NCI-H1417 treated with DMSO at 0.1 percent for 48 hours (cell line): ENCODE results near the gene TNFSF15.

ENCODE experiments used
- DNase-seq: peaks from one replicate; lab custom pipeline; 2025; lab: John Stamatoyannopoulos, UW

Gene TNFSF15

DNA sequence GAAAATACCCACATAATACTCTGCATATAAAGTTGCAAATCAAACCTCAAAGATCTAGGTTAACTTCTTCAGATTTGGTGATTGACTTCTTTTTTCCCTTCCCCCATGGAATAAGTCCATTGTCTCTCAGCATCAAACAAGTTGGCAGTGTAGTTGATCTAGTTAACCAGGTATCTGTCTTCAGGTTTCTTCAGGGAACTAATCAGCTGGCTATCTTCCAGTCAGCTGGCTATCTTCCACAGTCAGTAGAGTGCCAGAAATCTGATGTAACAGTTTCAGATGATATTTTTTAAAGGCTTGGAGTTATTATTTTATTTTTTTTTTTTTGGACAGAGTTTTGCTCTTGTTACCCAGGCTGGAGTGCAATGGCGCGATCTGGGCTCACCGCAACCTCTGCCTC lies 16.8 kb downstream of the TNFSF15 start:
- no peak for DNase-seq

DNA sequence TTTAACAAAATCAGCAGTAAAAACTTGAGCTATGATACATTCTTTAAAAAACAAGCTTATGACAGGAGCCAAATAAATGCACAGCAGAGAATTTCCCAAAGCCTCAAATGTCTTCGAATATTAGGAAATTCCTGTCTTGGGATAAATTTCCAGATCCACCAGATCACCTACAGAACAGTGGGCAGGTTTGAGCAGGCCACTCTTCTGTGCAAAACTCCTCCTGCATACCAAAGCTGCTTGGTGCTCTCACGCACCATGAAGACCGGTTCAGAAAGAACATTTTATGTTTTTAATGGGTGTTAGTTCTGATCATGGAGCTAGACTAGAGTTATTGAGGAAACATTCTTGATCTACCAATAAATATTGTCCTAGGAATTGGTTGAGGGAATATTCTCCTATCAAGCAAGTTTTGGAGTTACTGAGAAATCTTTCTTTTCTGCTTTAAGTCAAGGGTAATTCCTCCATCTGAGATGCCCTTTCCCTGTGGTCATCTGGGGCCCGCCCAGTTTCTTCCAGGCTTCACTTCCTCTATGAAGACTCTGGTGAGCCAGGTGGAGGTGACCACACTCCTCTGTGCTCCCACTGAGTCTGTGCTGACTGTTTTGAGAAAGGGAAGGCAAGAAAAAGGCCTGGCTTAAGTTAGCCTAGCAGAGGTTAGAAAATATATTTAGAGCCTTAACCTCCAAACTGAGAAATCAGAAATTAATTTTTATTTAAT lies 17.9 kb downstream of the TNFSF15 start:
- no peak for DNase-seq

DNA sequence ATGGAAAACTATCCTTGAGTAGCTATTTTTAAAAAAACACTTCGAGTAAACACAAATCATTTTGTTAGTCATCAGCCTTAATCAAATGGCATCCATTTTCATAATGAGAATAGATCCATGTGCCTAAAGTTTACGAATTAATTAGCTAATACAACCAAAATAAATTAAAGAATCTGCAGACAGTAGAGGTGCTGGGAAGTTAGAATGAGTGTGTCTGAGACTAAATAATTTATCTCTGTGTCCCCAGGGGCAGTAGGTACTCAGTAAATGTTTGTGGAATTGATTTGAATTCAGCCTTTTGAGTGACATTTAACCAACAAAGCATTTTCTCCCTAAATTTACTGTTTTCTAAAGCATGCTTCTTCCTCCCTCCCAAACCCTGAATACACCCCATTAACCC lies 18.6 kb downstream of the TNFSF15 start:
- no peak for DNase-seq

- DNase-seq = no peak
These were observed 19.8 kb downstream of the TNFSF15 start for GRCh38 chr9:114785866-114786650.

DNA sequence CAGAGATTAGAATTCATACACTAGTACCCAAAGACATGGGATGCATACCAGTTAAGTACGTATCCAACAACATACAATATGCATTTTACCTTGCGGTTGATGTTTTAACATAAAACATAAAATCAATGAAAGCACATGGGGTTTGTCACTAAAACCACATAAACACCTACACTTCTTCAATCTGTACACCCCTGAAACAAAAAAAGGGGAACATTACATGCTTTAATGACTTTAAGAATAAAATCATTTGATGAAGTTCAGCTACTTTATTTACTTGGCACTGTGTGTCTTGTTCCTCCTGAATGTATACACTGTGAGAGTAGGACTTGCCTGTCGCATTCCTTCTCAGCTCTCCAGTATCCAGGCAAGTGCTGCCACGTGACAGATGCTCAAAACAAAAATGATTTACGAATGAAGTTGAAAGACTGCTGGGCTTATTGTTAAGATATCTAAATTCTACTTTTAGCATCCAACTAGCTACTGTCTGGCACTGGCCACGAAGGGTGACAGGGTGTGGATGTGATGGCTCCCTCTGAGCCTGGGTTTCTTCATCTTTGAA lies 21.0 kb downstream of the TNFSF15 start:
- DNase-seq = no peak

- DNase-seq = no peak
These were observed 23.3 kb downstream of the TNFSF15 start for GRCh38 chr9:114782586-114782985.

- no peak for DNase-seq
These were observed 26.4 kb downstream of the TNFSF15 start for GRCh38 chr9:114779352-114779845.

DNA sequence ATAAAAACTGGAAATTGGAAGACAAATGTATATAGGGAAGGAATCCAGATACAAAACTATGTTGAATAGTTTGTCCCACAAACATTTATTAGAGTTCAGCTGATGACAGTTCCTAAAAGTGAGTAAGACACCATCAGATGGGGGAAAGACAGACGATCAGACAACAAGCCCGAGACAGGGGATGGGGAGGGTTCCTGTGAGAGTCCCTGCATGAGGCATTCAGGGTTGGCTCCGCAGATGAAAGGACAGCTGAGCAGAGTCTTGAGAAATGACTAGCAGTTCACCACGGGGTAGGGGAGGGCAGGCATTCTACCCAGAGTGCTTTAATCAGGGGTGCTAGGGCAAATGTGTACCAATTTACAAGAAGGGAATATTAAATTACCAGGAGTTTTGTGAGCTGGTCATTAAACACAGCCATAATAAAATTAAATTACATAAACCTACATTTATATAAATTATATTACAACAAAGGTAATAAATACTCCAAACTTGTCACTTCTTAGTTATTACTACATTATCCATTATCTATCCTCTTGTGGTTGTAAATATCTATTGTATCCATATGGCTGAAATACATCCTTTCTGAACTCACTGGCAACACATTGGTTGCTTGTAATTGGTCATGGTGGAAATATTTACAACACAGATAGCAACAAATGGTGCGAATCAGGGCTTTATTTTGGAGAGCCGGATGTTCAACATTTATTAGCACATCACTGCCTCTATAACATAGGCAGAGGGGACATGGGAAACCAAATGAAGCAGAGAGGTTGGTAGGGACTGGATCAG lies 27.8 kb downstream of the TNFSF15 start:
- no peak for DNase-seq

DNA sequence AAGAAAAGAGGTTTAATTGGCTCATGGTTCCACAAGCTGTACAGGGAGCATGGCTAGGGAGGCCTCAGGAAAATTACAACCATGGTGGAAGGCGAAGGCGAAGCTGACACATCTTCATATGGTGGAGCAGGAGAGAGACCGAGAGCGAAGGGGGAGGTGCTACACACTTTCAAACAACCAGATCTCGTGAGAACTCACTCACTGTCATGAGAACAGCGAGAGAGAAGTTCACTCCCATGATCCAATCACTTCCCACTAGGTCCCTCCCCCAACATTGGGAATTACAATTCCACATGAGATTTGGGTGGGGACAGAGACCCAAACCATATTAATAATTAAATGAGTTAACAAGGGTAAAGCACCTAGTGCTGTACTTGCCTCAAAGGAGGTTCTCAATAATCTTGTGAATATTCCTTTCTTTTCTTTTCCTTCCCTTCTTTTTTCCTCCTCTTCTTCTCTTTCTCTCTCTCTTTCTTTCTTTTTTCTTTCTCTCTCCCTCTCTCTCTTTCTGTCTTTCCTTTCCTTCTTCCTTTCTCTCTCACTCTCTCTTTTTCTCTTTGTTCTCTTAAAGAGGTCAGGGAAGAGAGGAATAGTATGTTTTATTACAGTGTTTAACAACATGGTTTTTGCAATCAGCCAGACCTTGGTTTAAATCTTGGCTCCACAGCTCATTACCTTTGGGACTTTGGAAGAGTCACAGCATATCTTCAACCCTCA lies 29.0 kb downstream of the TNFSF15 start:
- no peak for DNase-seq

DNA sequence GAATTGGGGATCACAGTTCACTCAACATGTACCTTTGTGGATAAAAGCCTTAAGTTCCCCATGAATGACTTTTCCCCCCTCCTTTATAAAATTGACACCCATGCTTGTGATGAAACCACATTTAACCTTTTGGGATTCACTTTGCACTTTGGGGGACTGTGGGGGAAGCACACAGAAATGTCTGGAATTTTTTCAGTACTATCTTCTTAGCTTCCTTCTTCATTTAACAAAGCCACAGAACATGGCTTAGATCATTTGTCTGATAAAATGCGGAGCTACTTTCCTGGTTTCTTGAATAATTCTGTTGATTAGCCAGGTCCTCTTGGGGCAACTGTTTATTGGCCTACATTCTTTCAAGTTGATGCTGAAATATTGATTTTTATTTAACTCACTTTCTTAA lies 29.9 kb downstream of the TNFSF15 start:
- no peak for DNase-seq

DNA sequence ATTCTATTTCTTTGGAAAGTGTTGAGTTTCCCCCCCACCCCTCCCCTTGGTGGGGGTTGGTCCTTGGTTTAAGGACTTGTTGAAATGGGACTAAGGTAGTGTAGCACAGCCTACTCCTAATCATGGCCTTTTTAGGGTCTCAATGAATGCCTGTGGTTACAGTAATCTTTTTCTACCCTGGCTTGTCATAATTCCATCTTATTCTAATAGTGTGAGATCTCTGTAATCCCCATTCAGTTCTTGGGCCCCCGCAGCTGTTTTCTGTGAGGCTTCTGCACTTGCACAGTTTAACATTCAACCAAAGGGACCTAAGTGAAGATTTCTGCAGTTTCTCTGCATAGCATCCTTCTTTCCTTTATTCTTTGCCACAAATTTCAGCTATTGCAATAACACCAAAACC lies 30.7 kb downstream of the TNFSF15 start:
- DNase-seq = no peak

DNA sequence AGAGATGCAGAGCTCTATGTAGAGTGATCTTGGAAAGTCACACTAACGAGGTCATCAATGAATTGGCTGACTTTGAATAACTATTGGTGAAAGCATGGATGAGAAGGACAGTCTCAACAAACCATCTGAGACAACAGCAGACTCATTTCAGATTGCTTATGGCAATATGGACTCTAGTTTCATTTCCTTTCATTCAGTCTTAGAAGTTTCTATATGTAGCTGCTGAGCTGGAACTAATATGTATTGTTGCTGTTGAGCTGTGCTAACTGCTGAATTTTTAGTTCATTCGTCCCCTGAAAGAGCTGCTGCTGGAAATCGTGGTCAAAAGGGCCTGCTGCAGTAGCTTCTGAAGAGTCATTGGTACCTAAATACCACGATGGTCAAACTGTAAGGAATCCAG lies 31.3 kb downstream of the TNFSF15 start:
- DNase-seq = no peak

DNA sequence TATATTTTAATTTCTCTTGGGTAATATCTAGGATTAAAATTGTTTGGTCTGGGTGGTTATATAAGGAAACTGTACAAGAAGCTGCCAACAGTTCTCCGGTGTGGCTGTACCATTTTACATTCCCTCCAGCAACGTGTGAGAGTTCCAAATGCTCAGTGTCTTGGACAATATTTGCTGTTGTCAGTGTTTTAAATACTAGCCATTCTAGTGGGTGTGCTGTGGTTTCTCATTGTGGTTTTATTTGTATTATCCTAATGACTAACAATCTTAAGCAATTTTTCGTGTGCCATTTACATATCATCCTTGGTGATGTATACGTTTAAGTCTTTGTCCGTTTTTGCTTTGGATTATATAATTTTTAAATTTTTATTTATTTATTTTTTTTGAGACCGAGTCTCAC lies 34.0 kb downstream of the TNFSF15 start:
- DNase-seq = no peak

GRCh38 chr9:114770991-114771390 lies 34.8 kb downstream of the TNFSF15 start:
- DNase-seq = no peak

DNA sequence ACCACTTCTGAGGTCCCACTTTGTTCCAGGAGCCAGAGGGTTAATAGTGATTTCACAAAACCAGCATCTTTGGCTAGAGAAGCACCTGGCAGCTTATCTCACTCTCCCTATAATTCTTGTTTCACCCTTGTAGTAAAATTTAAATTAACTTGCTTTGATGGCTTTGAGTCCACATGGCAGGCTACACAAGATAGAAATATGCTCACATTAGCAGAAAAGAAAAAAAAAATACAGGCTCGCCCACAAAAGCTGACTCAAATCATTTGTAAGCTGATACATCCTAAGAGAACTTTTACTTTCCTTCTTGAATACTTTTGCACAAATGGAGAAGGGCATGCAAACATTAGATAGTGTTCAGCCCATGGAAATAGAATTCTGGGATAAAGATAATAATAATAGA lies 36.2 kb downstream of the TNFSF15 start:
- DNase-seq = no peak

- DNase-seq = no peak
These were observed 42.6 kb downstream of the TNFSF15 start for GRCh38 chr9:114763220-114763619.

- DNase-seq = no peak
These were observed 44.3 kb downstream of the TNFSF15 start for GRCh38 chr9:114761523-114761922.

DNA sequence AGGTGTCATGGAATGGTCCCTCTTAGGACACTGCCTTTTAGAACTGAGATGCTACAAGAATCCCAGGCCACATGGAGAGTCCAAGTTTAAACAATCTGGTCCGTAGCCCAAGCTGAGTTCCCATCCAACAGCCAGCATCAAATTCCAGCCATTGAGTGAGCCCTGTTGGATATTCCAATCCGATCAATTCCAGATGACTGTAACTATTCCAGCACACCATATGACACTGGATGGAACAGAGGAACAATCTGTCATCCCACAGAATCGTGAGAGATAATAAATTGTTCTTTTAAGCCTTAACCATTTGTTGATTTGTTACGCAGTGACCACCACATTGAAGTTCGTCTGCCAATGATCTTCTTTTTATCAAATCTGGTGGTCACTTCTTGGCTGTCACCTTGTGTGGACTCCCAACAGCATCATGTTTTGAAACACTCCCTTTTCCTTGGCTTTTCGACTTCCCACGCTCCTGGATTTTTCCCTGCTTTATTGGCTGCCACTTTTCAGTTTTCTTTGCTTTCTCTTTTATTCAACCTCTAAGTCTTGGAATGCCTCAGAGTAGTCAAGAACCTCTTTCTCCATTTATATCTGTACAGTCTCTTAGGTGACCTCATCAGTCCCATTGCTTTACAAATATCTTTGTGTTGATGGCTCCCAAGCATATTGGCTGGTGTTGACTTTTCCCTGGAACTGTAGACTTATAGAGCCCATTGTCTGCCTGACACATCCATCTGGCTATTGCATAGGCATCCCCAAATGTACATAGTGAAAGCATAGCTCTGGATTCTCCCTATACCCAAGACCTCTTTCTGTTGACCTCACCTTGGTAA lies 46.1 kb downstream of the TNFSF15 start:
- no peak for DNase-seq

DNA sequence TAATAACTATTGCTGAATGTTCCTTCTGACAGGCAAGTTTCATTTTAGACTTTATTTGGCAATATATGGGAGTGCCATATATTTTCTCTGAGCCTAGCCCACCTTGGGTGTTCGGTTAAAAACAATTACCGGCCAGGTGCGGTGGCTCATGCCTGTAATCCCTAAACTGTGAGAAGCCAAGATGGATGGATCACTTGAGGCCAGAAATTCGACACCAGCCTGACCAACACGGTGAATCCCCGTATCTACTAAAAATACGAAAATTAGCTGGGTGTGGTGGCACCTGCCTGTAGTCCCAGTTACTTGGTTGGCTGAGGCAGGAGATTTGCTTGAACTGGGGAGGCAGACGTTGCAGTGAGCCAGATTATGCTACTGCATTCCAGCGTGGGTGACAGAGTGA lies 47.9 kb downstream of the TNFSF15 start:
- no peak for DNase-seq

DNA sequence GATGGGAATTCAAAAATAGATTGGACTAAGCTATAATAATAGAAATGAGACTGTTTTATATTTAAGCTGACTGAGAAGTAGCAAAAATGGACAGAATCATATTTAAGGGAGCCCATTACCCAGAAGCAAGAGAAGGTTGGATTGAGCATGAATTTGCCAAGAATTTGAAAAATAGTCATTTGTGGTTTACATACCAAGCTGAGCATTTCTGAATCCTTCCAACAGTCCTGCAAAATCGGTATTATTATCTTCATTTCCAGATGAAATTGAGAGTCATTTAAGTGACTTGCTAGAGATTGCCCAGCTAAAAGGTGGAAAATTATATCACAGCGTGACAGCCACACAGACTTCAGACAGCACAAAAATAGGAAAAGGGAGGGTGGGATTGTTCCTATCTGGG lies 48.4 kb downstream of the TNFSF15 start:
- no peak for DNase-seq

DNA sequence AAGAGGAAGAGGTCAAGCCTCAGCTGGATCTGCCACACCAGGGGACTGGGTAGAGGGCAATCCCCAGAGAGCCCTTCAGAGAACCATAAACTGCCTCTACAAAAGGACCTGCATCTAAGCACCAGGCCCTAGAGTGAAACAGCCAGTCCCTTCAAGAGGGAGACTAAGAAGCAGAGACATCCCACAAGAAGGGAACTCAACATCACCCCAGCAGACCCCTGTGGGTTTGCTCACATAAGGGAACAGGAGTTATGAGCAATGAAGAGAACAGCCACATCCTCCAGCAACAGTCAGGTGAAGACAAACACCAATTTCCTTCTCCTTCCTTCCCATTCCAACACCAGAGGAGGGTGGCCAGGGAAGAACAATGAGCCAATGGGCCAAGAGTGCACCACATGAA lies 48.9 kb downstream of the TNFSF15 start:
- no peak for DNase-seq
